Osteocyte (in vitro differentiated cells): ENCODE measurements around the gene TMBIM6. TPM values are rescaled to one million over a fixed set of nuclear protein-coding genes. Genes with fewer than 3 reads are reported as not detected.
A peak's percentile ranks its signal among the peaks of the same experiment; 100 is the strongest.

Source experiments
- DNase-seq: peaks from one replicate; pipeline ENCODE4 v3.0.0; 2021; ENCODE audit warnings: mixed read lengths; ENCODE audit not compliant: unreplicated experiment; ENCODE audit errors: extremely low spot score
- H3K27ac Mint-ChIP-seq: one replicate; pipeline ENCODE4 v1.8.0; 2021; ENCODE audit warnings: mild to moderate bottlenecking, mixed read lengths; ENCODE audit not compliant: unreplicated experiment
- H3K27me3 Mint-ChIP-seq: one replicate; pipeline ENCODE4 v1.8.0; 2021; ENCODE audit warnings: mixed read lengths; ENCODE audit not compliant: unreplicated experiment
- H3K36me3 Mint-ChIP-seq: one replicate; pipeline ENCODE4 v1.8.0; 2021; ENCODE audit warnings: mixed read lengths; ENCODE audit not compliant: unreplicated experiment
- H3K4me1 Mint-ChIP-seq: one replicate; pipeline ENCODE4 v1.8.0; 2021; ENCODE audit warnings: mixed read lengths; ENCODE audit not compliant: unreplicated experiment
- H3K4me3 Mint-ChIP-seq: one replicate; pipeline ENCODE4 v1.8.0; 2021; ENCODE audit warnings: mild to moderate bottlenecking, moderate library complexity, mixed read lengths; ENCODE audit not compliant: unreplicated experiment
- H3K9me3 Mint-ChIP-seq: one replicate; pipeline ENCODE4 v1.8.0; 2021; ENCODE audit warnings: mixed read lengths; ENCODE audit not compliant: unreplicated experiment
- CTCF ChIP-seq: fragments of 200-600 bp; sonication (generic); IDR thresholded peaks from 2 replicates; pipeline ENCODE4 v1.5.0; 2021; ENCODE audit warnings: antibody characterized with exemption, mild to moderate bottlenecking, moderate library complexity
- total RNA-seq: library from RNA; stranded (reverse); gene quantifications from 2 replicates; pipeline ENCODE4 v1.2.1, GENCODE V29; 2021

The TMBIM6 gene
- total RNA-seq, 1 donor from 2014 or later: 385 TPM

DNA sequence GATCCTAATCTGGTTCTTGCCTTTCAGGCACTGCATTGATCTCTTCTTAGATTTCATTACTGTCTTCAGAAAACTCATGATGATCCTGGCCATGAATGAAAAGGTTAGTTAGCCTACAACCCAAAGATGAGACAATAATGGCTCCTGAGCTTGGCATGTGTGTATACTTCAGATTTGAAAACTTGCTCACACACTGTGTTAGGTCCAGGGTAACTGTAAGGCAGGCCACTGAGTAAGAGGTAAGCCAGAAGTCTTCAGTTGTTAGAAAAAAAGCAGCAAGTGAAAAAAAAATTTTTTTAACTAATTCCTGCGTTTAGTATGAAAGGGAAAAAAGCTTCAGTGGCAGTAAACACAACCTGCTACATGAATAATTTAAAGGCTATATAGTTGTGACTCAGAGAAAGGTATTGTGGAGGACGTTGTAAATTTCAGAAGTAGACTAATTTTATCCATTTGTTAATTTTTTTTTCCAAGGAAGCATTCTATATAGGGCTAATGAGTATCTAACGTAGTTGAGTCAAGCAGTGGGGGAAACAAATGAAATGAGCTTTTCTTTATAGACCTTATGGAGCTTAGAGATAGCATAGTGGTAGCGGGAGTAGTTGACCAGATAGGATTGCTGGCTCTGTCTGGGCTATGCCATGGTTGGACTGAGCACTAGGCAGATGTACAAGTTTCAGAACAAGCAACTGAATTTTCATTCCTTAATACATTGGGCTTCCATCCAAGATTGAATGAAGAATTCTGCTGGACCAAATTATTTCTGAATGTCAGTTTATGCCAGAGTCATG lies 20.5 kb downstream of the TMBIM6 start:
- no peaks in the 10 kb centered on the region for H3K9me3 Mint-ChIP-seq
- H3K4me3 Mint-ChIP-seq: no peak overlapping the region
- H3K4me1 Mint-ChIP-seq: no peaks in the 10 kb centered on the region
- no peaks in the 10 kb centered on the region for H3K27me3 Mint-ChIP-seq
- DNase-seq: no peak
- no peak overlapping the region for H3K27ac Mint-ChIP-seq
- no peak for TF ChIP-seq CTCF
- peaks cover 65% of the 10 kb centered on the region for H3K36me3 Mint-ChIP-seq

- Mint-ChIP-seq H3K4me1 (no peaks in the 10 kb centered on the region), H3K36me3 (peaks cover 60% of the 10 kb centered on the region), H3K4me3 (no peak overlapping the region), H3K27me3 (no peaks in the 10 kb centered on the region), H3K27ac (no peak overlapping the region), H3K9me3 (no peaks in the 10 kb centered on the region)
- no peak for TF ChIP-seq CTCF
- no peak for DNase-seq
Measured at GRCh38 chr12:49762468-49762847, 21.1 kb downstream of the TMBIM6 start.

- H3K36me3 Mint-ChIP-seq: peaks cover 53% of the 10 kb centered on the region
- no peak overlapping the region for H3K4me3 Mint-ChIP-seq
- DNase-seq: no peak
- no peaks in the 10 kb centered on the region for H3K4me1 Mint-ChIP-seq
- peak; percentile 76 for TF ChIP-seq CTCF
- H3K27me3 Mint-ChIP-seq: no peaks in the 10 kb centered on the region
- no peak overlapping the region for H3K27ac Mint-ChIP-seq
- H3K9me3 Mint-ChIP-seq: no peaks in the 10 kb centered on the region
Measured at GRCh38 chr12:49763006-49763591, 21.7 kb downstream of the TMBIM6 start.

DNA sequence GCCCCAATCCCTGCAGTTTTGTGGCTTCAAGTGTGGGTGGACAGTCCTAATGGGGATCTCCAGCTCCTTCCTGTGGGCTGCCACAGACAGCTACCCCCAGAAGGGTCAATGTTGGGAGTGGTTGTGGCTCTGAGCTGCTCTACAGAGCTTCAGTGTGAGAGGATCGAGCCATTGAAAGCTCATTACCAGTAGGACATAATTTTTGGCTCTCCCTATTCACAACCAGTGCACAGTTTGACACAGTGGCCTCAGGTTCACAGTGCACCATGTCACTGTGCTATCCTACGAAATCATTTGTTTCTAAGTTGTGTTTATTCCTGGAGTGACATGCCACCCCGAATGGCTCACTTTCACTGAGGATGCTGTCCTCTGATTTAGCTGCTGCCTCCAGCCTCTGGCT lies 22.8 kb downstream of the TMBIM6 start:
- no peak overlapping the region for H3K4me3 Mint-ChIP-seq
- no peak for TF ChIP-seq CTCF
- peaks cover 43% of the 10 kb centered on the region for H3K36me3 Mint-ChIP-seq
- no peak overlapping the region for H3K27ac Mint-ChIP-seq
- H3K4me1 Mint-ChIP-seq: no peaks in the 10 kb centered on the region
- no peaks in the 10 kb centered on the region for H3K9me3 Mint-ChIP-seq
- no peaks in the 10 kb centered on the region for H3K27me3 Mint-ChIP-seq
- DNase-seq: no peak

DNA sequence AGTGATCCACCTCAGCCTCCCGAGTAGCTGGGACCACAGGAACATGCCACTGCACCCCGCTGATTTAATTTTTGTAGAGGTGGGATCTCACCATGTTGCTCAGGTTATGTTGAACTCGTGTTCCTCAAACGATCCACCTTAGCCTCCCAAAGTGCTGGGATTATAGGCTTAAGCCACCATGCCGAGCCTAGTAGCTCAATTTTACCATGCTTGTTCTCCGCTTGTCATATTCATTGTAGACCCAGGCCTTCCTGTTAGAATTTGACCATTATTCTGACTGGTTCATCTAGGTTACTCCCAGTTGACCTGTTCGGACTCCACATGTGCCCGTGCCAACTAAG lies 24.7 kb downstream of the TMBIM6 start:
- Mint-ChIP-seq H3K36me3 (peaks cover 40% of the 10 kb centered on the region), H3K4me1 (no peaks in the 10 kb centered on the region), H3K27me3 (no peaks in the 10 kb centered on the region), H3K9me3 (no peaks in the 10 kb centered on the region), H3K27ac (no peak overlapping the region), H3K4me3 (no peak overlapping the region)
- DNase-seq: no peak
- no peak for TF ChIP-seq CTCF
